Pancreas (tissue), 10 donors: ENCODE measurements around the gene CCND2. TPM values are rescaled to one million over a fixed set of nuclear protein-coding genes. Genes with fewer than 3 reads are reported as not detected.

Experiments
- ATAC-seq, 4 donors: fragments of 200-7000 bp; cut with Tn5 transposase; one replicate each; pipeline versions ENCODE4 v1.8.0 to v1.9.1; 2020; ENCODE audit warnings: mild to moderate bottlenecking in 4 of 4, moderate library complexity in 4 of 4
- DNase-seq, 6 donors: peaks; one replicate each; pipeline ENCODE4 v3.0.0-alpha.2; 2020
- FAIRE-seq: peaks from 2 replicates; lab custom pipeline; 2012; peaks lifted over from hg19 to GRCh38; lab: Jason Lieb, UNC
- H3K27ac ChIP-seq, 4 donors: fragments of 200-600 bp; sonication (generic); 1 replicate in 3 of 4; 2 replicates in 1 of 4; pipeline versions ENCODE4 v1.5.0 to v1.8.0; 2020
- H3K27me3 ChIP-seq, 4 donors: fragments of 200-600 bp; one replicate each; pipeline ENCODE4 v1.8.0; 2021
- H3K36me3 ChIP-seq, 3 donors: fragments of 200-600 bp; sonication (generic) in 1 of 3; one replicate each; pipeline versions ENCODE4 v1.5.0 to v1.8.0; 2020 to 2021
- H3K4me1 ChIP-seq, 3 donors: fragments of 200-600 bp; one replicate each; pipeline ENCODE4 v1.8.0; 2021
- H3K4me3 ChIP-seq, 4 donors: fragments of 200-600 bp; sonication (generic) in 2 of 4; one replicate each; pipeline versions ENCODE4 v1.5.0 to v1.8.0; 2020 to 2021
- H3K9me3 ChIP-seq, 4 donors: fragments of 200-600 bp; one replicate each; pipeline ENCODE4 v1.8.0; 2021
- WGBS, 2 donors: extraction: QIAGEN DNeasy Blood & Tissue Kit; methylation state at CpG; one replicate each; pipeline ENCODE4 v1.1.7; 2013; 5-methylcytosine and 5-hydroxymethylcytosine counted together
- intact Hi-C, 3 donors: fragments of 100-400 bp; cut with DNase I; formaldehyde crosslinking; loops; one replicate each; pipeline versions ENCODE4 v1.11.1 to v1.14.2; 2022
- polyA plus RNA-seq, 2 donors: library from polyadenylated mRNA; stranded (reverse); fragments of 200-250 nt; gene quantifications; one replicate each; pipeline ENCODE4 v1.2.3, GENCODE V29; 2013
- total RNA-seq, 6 donors: library from RNA; stranded (reverse); fragmentation: NEBNext Ultra II Directional in 4 of 6; extraction: Animal tissue kit (Norgen Biotek cat#: 25700) in 4 of 6; gene quantifications; one replicate each; pipeline versions ENCODE4 v1.2.1 to v1.2.4, GENCODE V29; 2021 to 2023
- TF ChIP-seq, protein P1 (sequence below), 4 donors: fragments of 200-600 bp; sonication (generic) in 3 of 4; IDR thresholded peaks; one replicate each; pipeline versions ENCODE4 v1.5.0 to v1.8.0; 2021; ENCODE audit warnings: antibody characterized with exemption in 4 of 4
- donor health status: healthy with polysubstance abuse.
- donor health status: DM: no; HTN: no; CAD: no; lungs with moderate emphysema.
- donor health status: DM: no; HTN: no; CAD: no.
- donor health status: control.
- donor health status: control.
- donor health status: Bipolar disorder and iron deficiency.
- donor health status: DM: yes; HTN: yes; CAD: no.
- donor health status: DM: no; HTN: no; CAD: no.
- donor health status: DM: no; HTN: no; CAD: no.
- donor health status: DM: yes; HTN: yes; CAD: no.

CCND2 gene
- total and polyA plus RNA-seq, 8 donors: 6.3 to 75.6 (median 59.7) TPM

- Histone ChIP-seq H3K4me1 (no peaks in the 10 kb centered on the region), H3K4me3 (no peak overlapping the region), H3K27me3 (no peaks in the 10 kb centered on the region), H3K36me3 (no peaks in the 10 kb centered on the region), H3K27ac (no peak overlapping the region), H3K9me3 (no peaks in the 10 kb centered on the region)
- DNase-seq (no peak), FAIRE-seq (no peak), ATAC-seq (no peak)
- 72 to 75% methylated on average over 9 of the region's 9 CpGs for WGBS, 2 donors
- intact Hi-C loops: no loop called here
- TF ChIP-seq, protein P1, sequence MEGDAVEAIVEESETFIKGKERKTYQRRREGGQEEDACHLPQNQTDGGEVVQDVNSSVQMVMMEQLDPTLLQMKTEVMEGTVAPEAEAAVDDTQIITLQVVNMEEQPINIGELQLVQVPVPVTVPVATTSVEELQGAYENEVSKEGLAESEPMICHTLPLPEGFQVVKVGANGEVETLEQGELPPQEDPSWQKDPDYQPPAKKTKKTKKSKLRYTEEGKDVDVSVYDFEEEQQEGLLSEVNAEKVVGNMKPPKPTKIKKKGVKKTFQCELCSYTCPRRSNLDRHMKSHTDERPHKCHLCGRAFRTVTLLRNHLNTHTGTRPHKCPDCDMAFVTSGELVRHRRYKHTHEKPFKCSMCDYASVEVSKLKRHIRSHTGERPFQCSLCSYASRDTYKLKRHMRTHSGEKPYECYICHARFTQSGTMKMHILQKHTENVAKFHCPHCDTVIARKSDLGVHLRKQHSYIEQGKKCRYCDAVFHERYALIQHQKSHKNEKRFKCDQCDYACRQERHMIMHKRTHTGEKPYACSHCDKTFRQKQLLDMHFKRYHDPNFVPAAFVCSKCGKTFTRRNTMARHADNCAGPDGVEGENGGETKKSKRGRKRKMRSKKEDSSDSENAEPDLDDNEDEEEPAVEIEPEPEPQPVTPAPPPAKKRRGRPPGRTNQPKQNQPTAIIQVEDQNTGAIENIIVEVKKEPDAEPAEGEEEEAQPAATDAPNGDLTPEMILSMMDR (IDR thresholded peaks at IDR 0.05): no peak
These were observed 28.7 kb upstream of the CCND2 start for GRCh38 chr12:4244868-4245267.

GRCh38 chr12:4245446-4245845 is 28.1 kb upstream of the CCND2 start:
- no peak overlapping the region for H3K4me3 ChIP-seq
- H3K27me3 ChIP-seq: no peaks in the 10 kb centered on the region
- H3K4me1 ChIP-seq: no peaks in the 10 kb centered on the region
- 75 to 78% methylated on average over 4 of the region's 4 CpGs for WGBS, 2 donors
- H3K36me3 ChIP-seq: no peaks in the 10 kb centered on the region
- ATAC-seq: no peak
- FAIRE-seq: no peak
- no peak for DNase-seq
- H3K9me3 ChIP-seq: no peaks in the 10 kb centered on the region
- intact Hi-C loops: no loop called here
- H3K27ac ChIP-seq: no peak overlapping the region
- TF ChIP-seq, protein P1 (IDR thresholded peaks at IDR 0.05): no peak

DNA sequence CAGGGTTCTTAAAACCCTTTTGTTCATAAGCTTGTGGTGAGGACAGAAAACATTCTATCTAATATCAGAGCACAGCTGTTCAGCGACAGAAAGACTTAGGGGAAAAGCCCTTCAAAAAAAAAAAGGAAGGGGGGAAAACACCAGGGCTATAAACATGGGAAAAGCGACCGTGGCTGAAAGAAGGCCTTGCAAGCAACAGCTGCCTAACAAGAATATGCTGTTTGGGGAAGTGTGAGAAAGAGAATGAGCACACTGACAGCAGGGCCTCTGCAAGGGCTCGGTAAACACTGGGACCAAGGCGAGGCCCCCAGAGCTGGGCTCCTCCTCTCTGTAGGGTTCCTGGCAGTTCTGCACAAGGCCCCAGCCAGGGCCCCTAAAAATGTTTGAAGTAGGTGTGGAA is 27.4 kb upstream of the CCND2 start:
- H3K4me1 ChIP-seq: no peaks in the 10 kb centered on the region
- no peaks in the 10 kb centered on the region for H3K9me3 ChIP-seq
- H3K4me3 ChIP-seq: no peak overlapping the region
- no peak for ATAC-seq
- H3K36me3 ChIP-seq: no peaks in the 10 kb centered on the region
- no peak for FAIRE-seq
- no peak for DNase-seq
- WGBS, 2 donors: 71 to 80% methylated on average over 5 of the region's 5 CpGs
- H3K27me3 ChIP-seq: no peaks in the 10 kb centered on the region
- TF ChIP-seq, protein P1 (IDR thresholded peaks at IDR 0.05): no peak
- intact Hi-C loops: no loop called here
- H3K27ac ChIP-seq: no peak overlapping the region

- Histone ChIP-seq H3K4me1 (no peaks in the 10 kb centered on the region), H3K36me3 (no peaks in the 10 kb centered on the region), H3K27ac (no peak overlapping the region), H3K9me3 (no peaks in the 10 kb centered on the region), H3K27me3 (no peaks in the 10 kb centered on the region), H3K4me3 (no peak overlapping the region)
- FAIRE-seq: no peak
- DNase-seq: no peak
- 81 to 83% methylated on average over 8 of the region's 8 CpGs for WGBS, 2 donors
- intact Hi-C loops: no loop called here
- TF ChIP-seq, protein P1 (IDR thresholded peaks at IDR 0.05): no peak
- ATAC-seq: no peak
These were observed 22.9 kb upstream of the CCND2 start for GRCh38 chr12:4250691-4251090.

DNA sequence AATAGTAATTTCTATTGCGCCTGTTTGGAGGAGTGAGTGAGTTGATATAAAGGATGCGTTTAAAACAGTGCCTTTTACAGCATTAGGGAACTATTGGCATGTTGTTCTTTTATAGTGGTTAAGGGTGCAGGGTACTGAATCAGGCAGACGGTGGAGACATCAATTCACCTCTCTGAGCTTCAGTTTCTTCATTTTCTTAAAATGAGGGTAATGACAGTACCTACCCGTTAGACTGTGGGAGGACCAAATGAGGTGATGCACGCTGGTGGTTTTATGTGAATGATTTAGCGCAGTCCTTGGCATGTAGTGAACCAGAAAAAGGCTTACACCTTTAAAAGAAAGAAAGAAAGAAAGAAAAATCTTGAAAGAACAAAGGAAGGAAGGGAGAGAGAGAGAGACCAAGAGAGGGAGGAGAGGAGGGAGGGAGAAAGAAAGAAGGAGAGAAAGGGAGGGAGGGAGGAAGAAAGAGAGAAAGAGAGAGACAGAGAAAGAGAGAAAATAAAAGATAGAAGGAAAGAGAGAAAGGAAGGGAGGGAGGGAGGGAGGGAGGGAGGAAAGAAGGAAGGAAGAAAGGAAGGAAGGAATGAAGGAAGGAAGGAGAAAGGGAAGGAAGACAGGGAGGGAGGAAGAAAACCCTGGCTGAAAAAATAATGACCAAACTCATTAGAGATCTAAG is 22.2 kb upstream of the CCND2 start:
- Histone ChIP-seq H3K27ac (no peak overlapping the region), H3K4me1 (no peaks in the 10 kb centered on the region), H3K27me3 (no peaks in the 10 kb centered on the region), H3K4me3 (no peak overlapping the region), H3K9me3 (no peaks in the 10 kb centered on the region), H3K36me3 (no peaks in the 10 kb centered on the region)
- intact Hi-C loops: no loop called here
- 76 to 84% methylated on average over 6 of the region's 6 CpGs for WGBS, 2 donors
- no peak for FAIRE-seq
- ATAC-seq: no peak
- TF ChIP-seq, protein P1 (IDR thresholded peaks at IDR 0.05): no peak
- no peak for DNase-seq
